Natural killer cell (primary cell): ENCODE results near the gene MIER2. TPM values are rescaled to one million over a fixed set of nuclear protein-coding genes. Genes with fewer than 3 reads are reported as not detected.

Source experiments
- ATAC-seq, 3 donors: fragments of 150-1000 bp in 2 of 3; fragments of 200-7000 bp in 1 of 3; cut with Tn5 transposase; 1 replicate in 1 of 3; 2 replicates in 2 of 3; pipeline ENCODE4 v1.10.0; 2021; ENCODE audit warnings: mild to moderate bottlenecking in 2 of 3, moderate library complexity in 2 of 3
- DNase-seq, 2 donors: peaks; one replicate each; pipeline versions ENCODE4 v3.0.0 to v3.0.0-alpha.2; 2013 to 2021; ENCODE audit warnings: mixed read lengths in 1 of 2
- H3K27ac ChIP-seq: one replicate; pipeline ENCODE4 v1.5.1; 2013; ENCODE audit warnings: mild to moderate bottlenecking, low read length
- H3K27me3 ChIP-seq: one replicate; pipeline ENCODE4 v1.6.1; 2013; ENCODE audit warnings: low read length; ENCODE audit not compliant: control insufficient read depth, insufficient read depth
- H3K36me3 ChIP-seq: one replicate; pipeline ENCODE4 v1.6.1; 2013; ENCODE audit warnings: low read length; ENCODE audit not compliant: control insufficient read depth, insufficient read depth
- H3K4me1 ChIP-seq: one replicate; pipeline ENCODE4 v1.6.1; 2013; ENCODE audit warnings: low read length; ENCODE audit not compliant: control insufficient read depth, insufficient read depth
- H3K4me3 ChIP-seq: one replicate; pipeline ENCODE4 v1.5.1; 2013; ENCODE audit warnings: low read length
- H3K9me3 ChIP-seq: one replicate; pipeline ENCODE4 v1.6.1; 2013; ENCODE audit warnings: low read length; ENCODE audit not compliant: control insufficient read depth, insufficient read depth
- H3K27ac Mint-ChIP-seq, 2 donors: one replicate each; pipeline ENCODE4 v1.8.0; 2022; ENCODE audit warnings: mild to moderate bottlenecking in 2 of 2, mixed read lengths in 2 of 2, moderate library complexity in 1 of 2
- H3K27me3 Mint-ChIP-seq, 2 donors: one replicate each; pipeline ENCODE4 v1.8.0; 2022; ENCODE audit warnings: low read depth in 2 of 2, mixed read lengths in 2 of 2
- H3K36me3 Mint-ChIP-seq: one replicate; pipeline ENCODE4 v1.8.0; 2022; ENCODE audit warnings: mixed read lengths
- H3K4me1 Mint-ChIP-seq, 2 donors: one replicate each; pipeline ENCODE4 v1.8.0; 2022; ENCODE audit warnings: mixed read lengths in 2 of 2
- H3K4me3 Mint-ChIP-seq: one replicate; pipeline ENCODE4 v1.8.0; 2022; ENCODE audit warnings: mild to moderate bottlenecking, moderate library complexity, mixed read lengths
- H3K9me3 Mint-ChIP-seq, 2 donors: one replicate each; pipeline ENCODE4 v1.8.0; 2022; ENCODE audit warnings: mixed read lengths in 2 of 2
- WGBS: methylation state at CpG from one replicate; pipeline ENCODE4 v1.1.7; 2013; ENCODE audit warnings: missing lambda C conversion rate; ENCODE audit not compliant: insufficient coverage; 5-methylcytosine and 5-hydroxymethylcytosine counted together
- intact Hi-C: fragments of 100-400 bp; cut with micrococcal nuclease; formaldehyde crosslinking; loops from one replicate; pipeline ENCODE4 v1.14.2; 2022
- total RNA-seq, 4 donors: library from RNA; stranded (reverse); fragments of 120-200 nt in 1 of 4; gene quantifications; one replicate each; pipeline versions ENCODE4 v1.2.3 to v1.2.4, GENCODE V29; 2013 to 2022
- TF ChIP-seq, protein P1 (sequence below): fragments of 200-600 bp; IDR thresholded peaks from one replicate; pipeline ENCODE4 v1.8.0; 2022; ENCODE audit warnings: antibody characterized with exemption

The MIER2 gene
- total RNA-seq, 3 donors from 2014 or later (not counting 1 experiment from before 2014, with no cell fraction given), result 14.8 to 17.7 (median 15.4) TPM

DNA sequence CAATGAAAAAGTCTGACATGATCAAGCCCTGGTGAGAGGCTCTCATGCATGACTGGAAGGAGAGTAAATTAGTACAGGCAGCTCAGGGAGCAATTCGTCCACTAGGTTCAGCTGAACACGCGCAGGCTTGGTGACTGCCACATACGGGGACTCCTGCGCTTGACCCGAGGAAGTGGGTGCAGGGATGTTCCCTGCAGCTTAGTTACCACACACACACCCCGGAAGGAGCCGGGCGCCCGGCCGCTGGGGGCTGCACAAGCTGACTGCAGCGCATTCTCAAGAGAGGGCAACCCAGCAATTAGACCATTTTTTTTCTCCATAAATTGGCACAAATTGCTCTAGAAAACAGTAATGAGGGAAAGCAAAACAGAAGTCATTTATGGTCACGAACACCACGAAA lies 23.0 kb upstream of the MIER2 start:
- Histone ChIP-seq H3K27ac (no peak overlapping the region), H3K36me3 (no peaks in the 10 kb centered on the region), H3K9me3 (no peaks in the 10 kb centered on the region), H3K27me3 (no peaks in the 10 kb centered on the region), H3K4me1 (no peaks in the 10 kb centered on the region), H3K4me3 (no peak overlapping the region)
- TF ChIP-seq, protein P1, sequence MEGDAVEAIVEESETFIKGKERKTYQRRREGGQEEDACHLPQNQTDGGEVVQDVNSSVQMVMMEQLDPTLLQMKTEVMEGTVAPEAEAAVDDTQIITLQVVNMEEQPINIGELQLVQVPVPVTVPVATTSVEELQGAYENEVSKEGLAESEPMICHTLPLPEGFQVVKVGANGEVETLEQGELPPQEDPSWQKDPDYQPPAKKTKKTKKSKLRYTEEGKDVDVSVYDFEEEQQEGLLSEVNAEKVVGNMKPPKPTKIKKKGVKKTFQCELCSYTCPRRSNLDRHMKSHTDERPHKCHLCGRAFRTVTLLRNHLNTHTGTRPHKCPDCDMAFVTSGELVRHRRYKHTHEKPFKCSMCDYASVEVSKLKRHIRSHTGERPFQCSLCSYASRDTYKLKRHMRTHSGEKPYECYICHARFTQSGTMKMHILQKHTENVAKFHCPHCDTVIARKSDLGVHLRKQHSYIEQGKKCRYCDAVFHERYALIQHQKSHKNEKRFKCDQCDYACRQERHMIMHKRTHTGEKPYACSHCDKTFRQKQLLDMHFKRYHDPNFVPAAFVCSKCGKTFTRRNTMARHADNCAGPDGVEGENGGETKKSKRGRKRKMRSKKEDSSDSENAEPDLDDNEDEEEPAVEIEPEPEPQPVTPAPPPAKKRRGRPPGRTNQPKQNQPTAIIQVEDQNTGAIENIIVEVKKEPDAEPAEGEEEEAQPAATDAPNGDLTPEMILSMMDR, result no peak
- H3K27me3 Mint-ChIP-seq, result peaks cover 13 to 18% of the 10 kb centered on the region in 2 donors
- H3K4me3 Mint-ChIP-seq, result no peak overlapping the region
- intact Hi-C loops, result no loop called here
- DNase-seq (peak in 1 of 2 donors; percentile 1), ATAC-seq (no peak)
- WGBS, result 87% methylated on average over 14 of the region's 14 CpGs
- H3K27ac Mint-ChIP-seq, result no peak overlapping the region
- no peaks in the 10 kb centered on the region for H3K9me3 Mint-ChIP-seq
- H3K4me1 Mint-ChIP-seq, result no peaks in the 10 kb centered on the region
- no peaks in the 10 kb centered on the region for H3K36me3 Mint-ChIP-seq

DNA sequence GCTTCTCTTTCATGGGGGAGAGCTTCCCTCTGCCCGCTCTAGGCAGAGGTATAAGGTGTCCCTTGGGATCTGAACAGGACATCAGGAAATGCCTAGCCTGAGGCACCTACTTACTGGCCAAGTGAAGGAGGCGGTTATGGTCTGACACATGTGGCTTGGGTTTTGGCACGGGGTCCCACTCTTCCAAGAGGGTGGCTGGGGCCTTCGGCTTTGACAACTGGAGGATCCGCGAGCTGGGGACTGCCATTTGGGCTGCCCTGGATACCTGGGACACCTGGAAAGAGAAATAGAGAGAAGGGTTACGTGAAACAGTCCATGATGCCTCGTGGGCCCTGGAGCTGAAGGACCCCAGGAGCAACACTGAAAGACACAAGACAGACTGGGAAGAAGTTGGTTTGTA lies 22.4 kb upstream of the MIER2 start:
- H3K36me3 Mint-ChIP-seq, result no peaks in the 10 kb centered on the region
- H3K4me3 Mint-ChIP-seq, result no peak overlapping the region
- no peak overlapping the region for H3K27ac ChIP-seq
- peak in 1 of 2 donors; percentile 4 for DNase-seq
- H3K27me3 ChIP-seq, result no peaks in the 10 kb centered on the region
- no peak overlapping the region for H3K27ac Mint-ChIP-seq
- H3K27me3 Mint-ChIP-seq, result peaks cover 13 to 18% of the 10 kb centered on the region in 2 donors
- no peaks in the 10 kb centered on the region for H3K4me1 Mint-ChIP-seq
- no peaks in the 10 kb centered on the region for H3K36me3 ChIP-seq
- no peaks in the 10 kb centered on the region for H3K9me3 ChIP-seq
- H3K4me1 ChIP-seq, result no peaks in the 10 kb centered on the region
- H3K4me3 ChIP-seq, result no peak overlapping the region
- TF ChIP-seq, protein P1, result no peak
- H3K9me3 Mint-ChIP-seq, result no peaks in the 10 kb centered on the region
- no peak for ATAC-seq
- WGBS, result 91% methylated on average over 8 of the region's 8 CpGs
- intact Hi-C loops, result no loop called here

DNA sequence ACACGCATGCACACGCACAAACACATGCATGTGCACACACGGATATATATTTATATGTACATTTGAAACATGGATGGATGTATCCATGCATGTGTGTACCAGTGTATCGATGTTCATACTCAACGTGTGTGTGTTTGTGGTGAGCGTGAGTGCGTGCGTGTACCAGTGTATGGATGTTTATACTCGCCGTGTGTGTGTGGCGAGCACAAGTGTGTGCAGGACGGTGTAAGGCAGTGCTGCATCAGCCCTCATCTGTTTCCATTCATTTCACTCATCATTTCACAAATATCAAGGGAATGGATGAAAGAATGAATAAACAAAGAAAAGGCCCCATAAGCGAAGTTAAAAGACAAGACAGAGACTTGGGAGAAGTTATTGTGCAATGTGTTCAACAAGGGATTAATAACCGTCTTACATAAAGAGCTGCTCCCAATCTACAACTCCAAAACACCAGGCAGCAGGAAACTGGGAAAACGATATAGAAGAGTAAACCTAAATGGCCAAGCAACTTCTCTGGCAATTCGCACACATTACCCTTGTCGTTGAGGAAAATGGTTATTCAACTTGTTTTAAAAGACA lies 21.7 kb upstream of the MIER2 start:
- no peaks in the 10 kb centered on the region for H3K36me3 ChIP-seq
- H3K4me1 Mint-ChIP-seq, result no peaks in the 10 kb centered on the region
- no peak overlapping the region for H3K4me3 Mint-ChIP-seq
- H3K4me3 ChIP-seq, result no peak overlapping the region
- H3K9me3 Mint-ChIP-seq, result no peaks in the 10 kb centered on the region
- peaks cover 13 to 18% of the 10 kb centered on the region in 2 donors for H3K27me3 Mint-ChIP-seq
- ATAC-seq (no peak), DNase-seq (peak in 1 of 2 donors; percentile 5)
- H3K9me3 ChIP-seq, result no peaks in the 10 kb centered on the region
- TF ChIP-seq, protein P1, result no peak
- WGBS, result 91% methylated on average over 12 of the region's 17 CpGs
- H3K4me1 ChIP-seq, result no peaks in the 10 kb centered on the region
- no peaks in the 10 kb centered on the region for H3K36me3 Mint-ChIP-seq
- H3K27ac ChIP-seq, result no peak overlapping the region
- intact Hi-C loops, result no loop called here
- H3K27ac Mint-ChIP-seq, result no peak overlapping the region
- no peaks in the 10 kb centered on the region for H3K27me3 ChIP-seq
